SK-N-SH (cell line): ENCODE measurements around the gene HDAC11. TPM values are rescaled to one million over a fixed set of nuclear protein-coding genes. Genes with fewer than 3 reads are reported as not detected.

ENCODE experiments used
- CTCF ChIA-PET: fragments of 300-600, 350-600 bp; formaldehyde crosslinking; extraction: SDS; loops from one replicate; lab custom pipeline; 2021; lab: Yijun Ruan, JAX
- POLR2A ChIA-PET: fragments of 350-600 bp; sonication (Branson Sonifier 250); formaldehyde crosslinking; extraction: SDS; loops from one replicate; lab custom pipeline; 2020; ENCODE audit warnings: antibody characterized with exemption, inconsistent platforms; lab: Yijun Ruan, JAX
- DNase-seq: peaks from one replicate; pipeline ENCODE4 v3.0.0; 2012
- H2AFZ ChIP-seq: fragments of 200-600 bp; sonication (generic); 2 replicates; pipeline ENCODE4 v1.8.1; 2016; ENCODE audit warnings: antibody characterized with exemption, mild to moderate bottlenecking, low read depth
- H3F3A ChIP-seq: fragments of 200-600 bp; sonication (generic); replicated peaks from 2 replicates; pipeline ENCODE3; 2016; ENCODE audit warnings: antibody characterized with exemption, mild to moderate bottlenecking; ENCODE audit not compliant: insufficient read depth
- H3K27ac ChIP-seq, 2 experiments: fragments of 200-500 bp in 1 of 2; fragments of 200-600 bp in 1 of 2; sonication (Bioruptor generic) in 1 of 2; sonication (generic), shearing (Covaris generic) in 1 of 2; 2 replicates each; pipeline versions ENCODE4 v1.5.1 to v1.6.1; 2014 to 2016; ENCODE audit warnings: low read depth in 2 of 2, inconsistent platforms in 1 of 2, low read length in 1 of 2, mild to moderate bottlenecking in 1 of 2, mixed read lengths in 1 of 2
- H3K27me3 ChIP-seq: fragments of 200-600 bp; sonication (generic), shearing (Covaris generic); 2 replicates; pipeline ENCODE4 v1.6.1; 2016; ENCODE audit warnings: mixed run types; ENCODE audit not compliant: insufficient read depth
- H3K36me3 ChIP-seq, 2 experiments: fragments of 200-500 bp in 1 of 2; fragments of 200-600 bp in 1 of 2; sonication (Bioruptor generic) in 1 of 2; sonication (generic) in 1 of 2; replicated peaks in 1 of 2; 2 replicates each; pipeline versions ENCODE3 to v1.5.1; 2014 to 2016; ENCODE audit warnings: low read length in 1 of 2, mild to moderate bottlenecking in 1 of 2; ENCODE audit not compliant: insufficient read depth in 2 of 2, control insufficient read depth in 1 of 2
- H3K4me1 ChIP-seq, 2 experiments: fragments of 200-500 bp in 1 of 2; fragments of 200-600 bp in 1 of 2; sonication (Bioruptor generic) in 1 of 2; sonication (generic), shearing (Covaris generic) in 1 of 2; 2 replicates each; pipeline versions ENCODE4 v1.5.1 to v1.6.1; 2014 to 2016; ENCODE audit warnings: low read depth in 1 of 2, low read length in 1 of 2, mixed run types in 1 of 2; ENCODE audit not compliant: insufficient read depth in 2 of 2, control insufficient read depth in 1 of 2
- H3K4me2 ChIP-seq: fragments of 200-600 bp; sonication (generic), shearing (Covaris generic); 2 replicates; pipeline ENCODE4 v1.6.1; 2017; ENCODE audit warnings: mixed run types
- H3K4me3 ChIP-seq, 2 experiments: fragments of 200-500 bp in 1 of 2; fragments of 200-600 bp in 1 of 2; sonication (Bioruptor generic) in 1 of 2; sonication (generic), shearing (Covaris generic) in 1 of 2; 2 replicates each; pipeline versions ENCODE4 v1.5.1 to v1.8.1; 2014 to 2016; ENCODE audit warnings: low read depth in 2 of 2, inconsistent platforms in 1 of 2, low read length in 1 of 2, mild to moderate bottlenecking in 1 of 2, mixed read lengths in 1 of 2, moderate library complexity in 1 of 2
- H3K79me2 ChIP-seq: fragments of 200-600 bp; sonication (generic); 2 replicates; pipeline ENCODE4 v1.8.1; 2017; ENCODE audit warnings: mild to moderate bottlenecking; ENCODE audit not compliant: insufficient read depth
- H3K9ac ChIP-seq: fragments of 200-600 bp; sonication (generic); 2 replicates; pipeline ENCODE4 v1.6.1; 2017; ENCODE audit warnings: mixed run types
- H3K9me2 ChIP-seq: fragments of 200-600 bp; sonication (generic); 2 replicates; pipeline ENCODE4 v1.6.1; 2017; ENCODE audit warnings: mixed run types
- H3K9me3 ChIP-seq: fragments of 200-600 bp; sonication (generic); 2 replicates; pipeline ENCODE4 v1.6.1; 2017; ENCODE audit warnings: mixed run types, mild to moderate bottlenecking, moderate library complexity
- H4K20me1 ChIP-seq: fragments of 200-600 bp; sonication (generic); 2 replicates; pipeline ENCODE4 v1.6.1; 2017; ENCODE audit warnings: mild to moderate bottlenecking, mixed run types; ENCODE audit not compliant: insufficient read depth
- GATA2 ChIP-seq: sonication (generic); formaldehyde crosslinking; IDR thresholded peaks from 2 replicates; pipeline ENCODE4 v1.5.0; 2020; ENCODE audit warnings: mild to moderate bottlenecking, missing genetic modification reagents
- NFIC ChIP-seq: IDR thresholded peaks from 2 replicates; pipeline ENCODE4 v1.4.0; 2012; ENCODE audit warnings: borderline replicate concordance
- NRF1 ChIP-seq: IDR thresholded peaks from 2 replicates; pipeline ENCODE4 v1.6.1; 2012; ENCODE audit warnings: low read depth, mild to moderate bottlenecking, low read length
- RAD21 ChIP-seq: IDR thresholded peaks from 2 replicates; pipeline ENCODE4 v1.6.1; 2012; ENCODE audit warnings: mild to moderate bottlenecking, low read length
- SIN3A ChIP-seq: IDR thresholded peaks from 2 replicates; pipeline ENCODE4 v1.6.1; 2012; ENCODE audit warnings: low read depth, mild to moderate bottlenecking, low read length, moderate library complexity, borderline replicate concordance
- TEAD4 ChIP-seq: IDR thresholded peaks from 2 replicates; pipeline ENCODE4 v1.4.0; 2012; ENCODE audit warnings: mild to moderate bottlenecking, borderline replicate concordance; ENCODE audit not compliant: insufficient read depth
- WGBS: methylation state at CpG from one replicate; pipeline ENCODE4 v1.1.6; 2017; ENCODE audit warnings: low lambda C conversion rate; 5-methylcytosine and 5-hydroxymethylcytosine counted together
- polyA plus RNA-seq, 3 experiments: library from polyadenylated mRNA; depleted of rRNA; stranded (reverse); fragments of >200 nt; gene quantifications; 2 replicates each; pipeline ENCODE4 v1.2.3, GENCODE V29; 2012
- TF ChIP-seq, protein P1 (sequence below): IDR thresholded peaks from 2 replicates; pipeline ENCODE4 v1.4.0; 2012; ENCODE audit warnings: low read depth, borderline replicate concordance

The HDAC11 gene
- polyA plus RNA-seq, 1 of the 3 experiments (the other 2 are of a cell fraction), result 17.5 TPM

DNA sequence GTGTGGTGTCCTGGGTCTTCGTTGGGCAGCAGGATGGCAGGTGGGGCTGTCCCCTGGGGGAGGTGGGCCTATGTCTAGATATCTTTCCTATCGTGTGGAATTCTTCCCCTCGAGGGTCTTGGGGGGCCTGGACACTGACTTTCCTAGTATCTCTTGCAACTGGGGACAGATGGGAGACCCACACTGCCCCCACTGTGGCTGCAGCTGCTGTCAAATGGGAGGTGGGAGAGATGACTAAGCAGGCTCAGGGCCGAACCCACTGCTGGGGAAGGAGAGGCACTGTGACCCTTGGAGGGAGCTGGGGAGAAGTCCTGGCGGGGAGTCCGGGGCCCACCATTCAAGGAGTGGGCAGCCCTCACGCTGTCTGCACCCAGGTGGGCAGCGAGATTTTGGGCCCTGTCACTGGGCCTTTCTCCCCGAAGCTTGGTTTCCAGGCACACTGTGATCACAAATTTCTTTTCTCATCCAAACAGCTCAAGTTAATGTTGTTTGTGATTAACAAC is 65.9 kb downstream of the HDAC11 start:
- TF ChIP-seq SIN3A (no peak), NRF1 (no peak), TEAD4 (no peak), NFIC (no peak), RAD21 (no peak)
- Histone ChIP-seq H3K27ac (peak overlapping the region in 1 of 2 experiments; percentile 58; a peak in 2 of 4 replicates), H3F3A (no peaks in the 10 kb centered on the region), H3K79me2 (no peaks in the 10 kb centered on the region), H3K4me2 (no peak overlapping the region), H3K27me3 (no peaks in the 10 kb centered on the region), H3K9me3 (no peaks in the 10 kb centered on the region), H3K36me3 (no peaks in the 10 kb centered on the region), H2AFZ (no peak overlapping the region; the same call in 1 of the 2 replicates), H4K20me1 (no peaks in the 10 kb centered on the region), H3K9me2 (no peaks in the 10 kb centered on the region), H3K4me1 (peaks cover 0 to 35% of the 10 kb centered on the region in 2 experiments; a peak in 1 of 4 replicates), H3K4me3 (no peak overlapping the region), H3K9ac (no peak overlapping the region)
- WGBS, result 73% methylated on average over 9 of the region's 9 CpGs
- CTCF ChIA-PET, result interaction anchor here (1.3 to 4.5 kb wide), 2 partner anchors 28 to 50 kb away, joined by 3 to 18 read pairs; no protein-coding TSS in a partner anchor
- POLR2A ChIA-PET, result interaction anchor here (2.9 kb wide), 1 partner anchor 29 kb away, joined by 10 read pairs; no protein-coding TSS in a partner anchor
- DNase-seq, result no peak

GRCh38 chr3:13546667-13547171 is 66.6 kb downstream of the HDAC11 start:
- no peak overlapping the region; the same call in 1 of the 2 replicates for H3K9ac ChIP-seq
- peak; percentile 64 for TF ChIP-seq GATA2 (CRISPR knock-in tag)
- TF ChIP-seq, protein P1, sequence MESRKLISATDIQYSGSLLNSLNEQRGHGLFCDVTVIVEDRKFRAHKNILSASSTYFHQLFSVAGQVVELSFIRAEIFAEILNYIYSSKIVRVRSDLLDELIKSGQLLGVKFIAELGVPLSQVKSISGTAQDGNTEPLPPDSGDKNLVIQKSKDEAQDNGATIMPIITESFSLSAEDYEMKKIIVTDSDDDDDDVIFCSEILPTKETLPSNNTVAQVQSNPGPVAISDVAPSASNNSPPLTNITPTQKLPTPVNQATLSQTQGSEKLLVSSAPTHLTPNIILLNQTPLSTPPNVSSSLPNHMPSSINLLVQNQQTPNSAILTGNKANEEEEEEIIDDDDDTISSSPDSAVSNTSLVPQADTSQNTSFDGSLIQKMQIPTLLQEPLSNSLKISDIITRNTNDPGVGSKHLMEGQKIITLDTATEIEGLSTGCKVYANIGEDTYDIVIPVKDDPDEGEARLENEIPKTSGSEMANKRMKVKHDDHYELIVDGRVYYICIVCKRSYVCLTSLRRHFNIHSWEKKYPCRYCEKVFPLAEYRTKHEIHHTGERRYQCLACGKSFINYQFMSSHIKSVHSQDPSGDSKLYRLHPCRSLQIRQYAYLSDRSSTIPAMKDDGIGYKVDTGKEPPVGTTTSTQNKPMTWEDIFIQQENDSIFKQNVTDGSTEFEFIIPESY, result no peak
- TF ChIP-seq, all 33 proteins: peak for 1
- ChIA-PET POLR2A (interaction anchor here (1.4 to 2.9 kb wide), 2 partner anchors 19 to 28 kb away, joined by 5 to 10 read pairs; no protein-coding TSS in a partner anchor), CTCF (interaction anchor here (1.3 to 4.5 kb wide), 4 partner anchors 14 to 101 kb away, joined by 3 to 18 read pairs (median 6); no protein-coding TSS in a partner anchor)
- DNase-seq, result peak; percentile 71
- no peaks in the 10 kb centered on the region for H3K9me3 ChIP-seq
- H3K4me2 ChIP-seq, result no peak overlapping the region
- peak overlapping the region; percentile 30; the same call in 1 of the 2 replicates for H2AFZ ChIP-seq
- H4K20me1 ChIP-seq, result no peaks in the 10 kb centered on the region
- H3K4me1 ChIP-seq, result peaks cover 0 to 35% of the 10 kb centered on the region in 2 experiments; a peak in 1 of 4 replicates
- H3K27me3 ChIP-seq, result no peaks in the 10 kb centered on the region
- H3K27ac ChIP-seq, result peak overlapping the region in 1 of 2 experiments; percentile 58; a peak in 3 of 4 replicates
- no peaks in the 10 kb centered on the region for H3F3A ChIP-seq
- H3K9me2 ChIP-seq, result no peaks in the 10 kb centered on the region
- WGBS, result 29% methylated on average over 6 of the region's 9 CpGs
- H3K79me2 ChIP-seq, result no peaks in the 10 kb centered on the region
- H3K36me3 ChIP-seq, result no peaks in the 10 kb centered on the region
- H3K4me3 ChIP-seq, result no peak overlapping the region
